PC-3 (cell line): ENCODE results near the gene MARCKSL1. TPM values are rescaled to one million over a fixed set of nuclear protein-coding genes. Genes with fewer than 3 reads are reported as not detected.
A peak's percentile ranks its signal among the peaks of the same experiment; 100 is the strongest.

Source experiments
- ATAC-seq: fragments of 200-7000 bp; cut with Tn5 transposase; 2 replicates; pipeline ENCODE4 v1.9.1; 2020; ENCODE audit warnings: mild to moderate bottlenecking, moderate library complexity
- BruUV-seq: library from RNA; stranded (reverse); fragments of 400-500 nt; replicated peaks from 2 replicates; lab custom pipeline; 2021; lab: Mats Ljungman, UMichigan
- CTCF ChIA-PET: fragments of 300-600 bp; sonication (Branson Sonifier 250); formaldehyde crosslinking; loops from one replicate; lab custom pipeline; 2022; ENCODE audit warnings: antibody characterized with exemption; lab: Charles Lee
- POLR2A ChIA-PET: fragments of 300-600 bp; sonication (Branson Sonifier 250); formaldehyde crosslinking; loops from one replicate; lab custom pipeline; 2022; ENCODE audit warnings: antibody characterized with exemption; ENCODE audit not compliant: unreplicated experiment; lab: Charles Lee
- DNase-seq: peaks from one replicate; pipeline ENCODE4 v3.0.0-alpha.2; 2015
- H2AFZ ChIP-seq: fragments of 300-600 bp; sonication (generic); 2 replicates; pipeline ENCODE4 v1.6.0; 2016; ENCODE audit warnings: antibody characterized with exemption, low read length
- H3F3A ChIP-seq: fragments of 300-600 bp; sonication (generic); one replicate; pipeline ENCODE4 v1.6.0; 2017; ENCODE audit warnings: antibody characterized with exemption, low read length, control low read depth, mild to moderate bottlenecking; ENCODE audit not compliant: unreplicated experiment
- H3K27ac ChIP-seq: fragments of 300-600 bp; sonication (generic); 2 replicates; pipeline ENCODE4 v1.5.1; 2016; ENCODE audit warnings: mild to moderate bottlenecking, low read length
- H3K27me3 ChIP-seq: fragments of 300-600 bp; sonication (generic); 2 replicates; pipeline ENCODE4 v1.6.1; 2016; ENCODE audit warnings: low read length, mixed read lengths
- H3K36me3 ChIP-seq: fragments of 300-600 bp; sonication (generic); 2 replicates; pipeline ENCODE4 v1.6.1; 2016; ENCODE audit warnings: low read depth, mixed run types, low read length, mixed read lengths
- H3K4me1 ChIP-seq: fragments of 300-600 bp; sonication (generic); 2 replicates; pipeline ENCODE4 v1.5.1; 2016; ENCODE audit warnings: low read length; ENCODE audit not compliant: insufficient read depth
- H3K4me2 ChIP-seq: fragments of 300-600 bp; sonication (generic); 2 replicates; pipeline ENCODE4 v1.6.0; 2016; ENCODE audit warnings: low read length
- H3K4me3 ChIP-seq: fragments of 300-600 bp; sonication (generic); 2 replicates; pipeline ENCODE4 v1.5.1; 2016; ENCODE audit warnings: mild to moderate bottlenecking, low read length, mixed read lengths
- H3K79me2 ChIP-seq: fragments of 300-600 bp; sonication (generic); 2 replicates; pipeline ENCODE4 v1.6.1; 2017; ENCODE audit warnings: low read length, mixed read lengths
- H3K9ac ChIP-seq: fragments of 300-600 bp; sonication (generic); 2 replicates; pipeline ENCODE4 v1.6.0; 2016; ENCODE audit warnings: mild to moderate bottlenecking, low read length
- H3K9me2 ChIP-seq: fragments of 300-600 bp; sonication (generic); replicated peaks from 2 replicates; pipeline ENCODE4 v1.6.1; 2016; ENCODE audit warnings: mixed run types, low read length, mixed read lengths
- H3K9me3 ChIP-seq: fragments of 300-600 bp; sonication (generic); 2 replicates; pipeline ENCODE4 v1.6.1; 2016; ENCODE audit warnings: low read length, mixed read lengths
- H4K20me1 ChIP-seq: fragments of 300-600 bp; sonication (generic); 2 replicates; pipeline ENCODE4 v1.6.1; 2016; ENCODE audit warnings: low read length, mixed read lengths
- CTCF ChIP-seq: fragments of 300-600 bp; sonication (generic); conservative IDR thresholded peaks from 2 replicates; pipeline ENCODE4 v1.5.1; 2017; ENCODE audit warnings: antibody characterized with exemption, low read depth, mild to moderate bottlenecking, low read length
- EZH2 ChIP-seq: fragments of 300-600 bp; sonication (generic); IDR thresholded peaks from one replicate; pipeline ENCODE4 v1.6.1; 2017; ENCODE audit warnings: antibody characterized with exemption, mild to moderate bottlenecking, low read length; ENCODE audit not compliant: unreplicated experiment
- EZH2phosphoT487 ChIP-seq: fragments of 300-600 bp; sonication (generic); IDR thresholded peaks from 2 replicates; pipeline ENCODE4 v1.6.1; 2018; ENCODE audit warnings: mild to moderate bottlenecking, antibody characterized with exemption, low read length, borderline replicate concordance
- intact Hi-C: fragments of 100-400 bp; cut with micrococcal nuclease; formaldehyde crosslinking; loops from 2 replicates; pipeline ENCODE4 v1.9.0; 2023
- total RNA-seq: library from RNA; depleted of rRNA; stranded (reverse); fragments of >200 nt; gene quantifications from 2 replicates; pipeline ENCODE4 v1.2.3, GENCODE V29; 2014

The MARCKSL1 gene
- total RNA-seq, 1 experiment from 2014 or later, result 159 TPM

- no peak overlapping the region for H3K4me2 ChIP-seq
- no peaks in the 10 kb centered on the region for H3F3A ChIP-seq
- DNase-seq (no peak), ATAC-seq (no peak)
- no peak overlapping the region for H3K4me3 ChIP-seq
- H3K9ac ChIP-seq, result no peak overlapping the region
- no peaks in the 10 kb centered on the region for H3K9me3 ChIP-seq
- intact Hi-C loops, result no loop called here
- H3K27ac ChIP-seq, result no peak overlapping the region
- TF ChIP-seq EZH2 (no peak), CTCF (no peak), EZH2phosphoT487 (no peak)
- no peaks in the 10 kb centered on the region for H3K9me2 ChIP-seq
- H3K4me1 ChIP-seq, result peaks cover 13% of the 10 kb centered on the region
- H3K79me2 ChIP-seq, result peaks cover 73% of the 10 kb centered on the region
- ChIA-PET POLR2A (no interaction called here), CTCF (no interaction called here)
- H2AFZ ChIP-seq, result no peak overlapping the region
- H3K27me3 ChIP-seq, result no peaks in the 10 kb centered on the region
- H4K20me1 ChIP-seq, result 0 out of 2 replicates have a peak, but pooled peaks cover 10% of the 10 kb centered on the region
- H3K36me3 ChIP-seq, result peaks cover 40% of the 10 kb centered on the region
- no TSS peak for BruUV-seq
Observed at GRCh38 chr1:32305310-32305709, 30.7 kb downstream of the MARCKSL1 start.

GRCh38 chr1:32303997-32304622 lies 31.9 kb downstream of the MARCKSL1 start:
- H3K4me1 ChIP-seq, result peaks cover 13% of the 10 kb centered on the region
- ChIA-PET CTCF (interaction anchor here (0.6 kb wide), 2 partner anchors 35 to 216 kb away, joined by 3 to 9 read pairs; no protein-coding TSS in a partner anchor), POLR2A (no interaction called here)
- DNase-seq (no peak), ATAC-seq (no peak; the same call in 1 of the 2 replicates)
- H3K9me2 ChIP-seq, result no peaks in the 10 kb centered on the region
- no peak for TF ChIP-seq CTCF
- no peak for TF ChIP-seq EZH2phosphoT487
- TF ChIP-seq EZH2, result no peak
- H3K9ac ChIP-seq, result no peak overlapping the region
- H2AFZ ChIP-seq, result no peak overlapping the region
- intact Hi-C loops, result no loop called here
- no peaks in the 10 kb centered on the region for H3K27me3 ChIP-seq
- H3F3A ChIP-seq, result no peaks in the 10 kb centered on the region
- H3K4me3 ChIP-seq, result no peak overlapping the region
- BruUV-seq, result TSS peak; percentile 21
- H3K36me3 ChIP-seq, result peaks cover 40% of the 10 kb centered on the region
- no peaks in the 10 kb centered on the region for H3K9me3 ChIP-seq
- no peak overlapping the region for H3K4me2 ChIP-seq
- H3K79me2 ChIP-seq, result peaks cover 74% of the 10 kb centered on the region
- no peak overlapping the region for H3K27ac ChIP-seq
- H4K20me1 ChIP-seq, result 0 out of 2 replicates have a peak, but pooled peaks cover 15% of the 10 kb centered on the region

- ChIA-PET POLR2A (no interaction called here), CTCF (no interaction called here)
- H3K4me2 ChIP-seq, result no peak overlapping the region
- H3K79me2 ChIP-seq, result peaks cover 74% of the 10 kb centered on the region
- H4K20me1 ChIP-seq, result 0 out of 2 replicates have a peak, but pooled peaks cover 15% of the 10 kb centered on the region
- peaks cover 40% of the 10 kb centered on the region for H3K36me3 ChIP-seq
- H3K27ac ChIP-seq, result no peak overlapping the region
- H2AFZ ChIP-seq, result no peak overlapping the region
- no peaks in the 10 kb centered on the region for H3F3A ChIP-seq
- no peak for TF ChIP-seq CTCF
- TF ChIP-seq EZH2, result no peak
- no peak for TF ChIP-seq EZH2phosphoT487
- BruUV-seq, result no TSS peak
- H3K27me3 ChIP-seq, result no peaks in the 10 kb centered on the region
- no peaks in the 10 kb centered on the region for H3K9me2 ChIP-seq
- DNase-seq (no peak), ATAC-seq (no peak)
- H3K4me1 ChIP-seq, result peaks cover 13% of the 10 kb centered on the region
- H3K9ac ChIP-seq, result no peak overlapping the region
- H3K4me3 ChIP-seq, result no peak overlapping the region
- intact Hi-C loops, result no loop called here
- H3K9me3 ChIP-seq, result no peaks in the 10 kb centered on the region
Observed at GRCh38 chr1:32303358-32303757, 32.7 kb downstream of the MARCKSL1 start.
